Liver (tissue), 9 donors: ENCODE results near the gene KRT85. TPM values are rescaled to one million over a fixed set of nuclear protein-coding genes. Genes with fewer than 3 reads are reported as not detected.

Source experiments
- DNase-seq: peaks from one replicate; pipeline ENCODE4 v3.0.0-alpha.2; 2017; ENCODE audit warnings: low spot score
- H3K27ac ChIP-seq, 2 donors: one replicate each; pipeline ENCODE4 v1.7.0; 2013; ENCODE audit warnings: inconsistent platforms in 2 of 2, low read length in 2 of 2, control low read depth in 1 of 2, low read depth in 1 of 2, mild to moderate bottlenecking in 1 of 2
- H3K27me3 ChIP-seq, 4 donors: one replicate each; pipeline versions ENCODE4 v1.6.1 to v1.7.0; 2013; ENCODE audit warnings: low read length in 3 of 4, inconsistent platforms in 1 of 4, mild to moderate bottlenecking in 1 of 4, moderate library complexity in 1 of 4; ENCODE audit not compliant: control insufficient read depth in 4 of 4, insufficient read depth in 4 of 4
- H3K36me3 ChIP-seq, 4 donors: one replicate each; pipeline versions ENCODE4 v1.6.1 to v1.7.0; 2013; ENCODE audit warnings: low read length in 3 of 4, mild to moderate bottlenecking in 3 of 4, low read depth in 1 of 4, moderate library complexity in 1 of 4; ENCODE audit not compliant: control insufficient read depth in 4 of 4, insufficient read depth in 3 of 4
- H3K4me1 ChIP-seq, 4 donors: one replicate each; pipeline versions ENCODE4 v1.6.1 to v1.7.0; 2013; ENCODE audit warnings: low read length in 3 of 4, mild to moderate bottlenecking in 3 of 4, moderate library complexity in 1 of 4; ENCODE audit not compliant: control insufficient read depth in 4 of 4, insufficient read depth in 4 of 4
- H3K4me3 ChIP-seq, 3 donors: one replicate each; pipeline versions ENCODE4 v1.6.1 to v1.7.0; 2013; ENCODE audit warnings: low read length in 3 of 3, control low read depth in 1 of 3, low read depth in 1 of 3, mild to moderate bottlenecking in 1 of 3
- H3K9ac ChIP-seq, 2 donors: one replicate each; pipeline ENCODE4 v1.7.0; 2013; ENCODE audit warnings: low read length in 2 of 2, mild to moderate bottlenecking in 2 of 2, moderate library complexity in 2 of 2, control low read depth in 1 of 2, low read depth in 1 of 2
- H3K9me3 ChIP-seq, 4 donors: one replicate each; pipeline versions ENCODE4 v1.6.1 to v1.7.0; 2013; ENCODE audit warnings: low read length in 3 of 4; ENCODE audit not compliant: control insufficient read depth in 4 of 4
- ATF3 ChIP-seq: IDR thresholded peaks from 2 replicates; pipeline ENCODE4 v1.6.1; 2016; ENCODE audit warnings: antibody characterized with exemption
- CTCF ChIP-seq: fragments of 150-350 bp; IDR thresholded peaks from 2 replicates; pipeline ENCODE4 v1.5.1; 2017; ENCODE audit warnings: improper control_type of control experiment, low read depth, low read length; ENCODE audit not compliant: missing input control
- EGR1 ChIP-seq, 2 donors: IDR thresholded peaks; 2 replicates each; pipeline ENCODE4 v1.6.1; 2016 to 2018; ENCODE audit warnings: antibody characterized with exemption in 2 of 2, low read depth in 2 of 2
- FOXA1 ChIP-seq: IDR thresholded peaks from 2 replicates; pipeline ENCODE4 v1.6.1; 2016; ENCODE audit warnings: antibody characterized with exemption
- GABPA ChIP-seq, 2 donors: IDR thresholded peaks in 1 of 2; conservative IDR thresholded peaks in 1 of 2; 2 replicates each; pipeline ENCODE4 v1.6.1; 2016; ENCODE audit warnings: antibody characterized with exemption in 2 of 2, mild to moderate bottlenecking in 1 of 2, moderate library complexity in 1 of 2
- HNF4A ChIP-seq, 2 donors: conservative IDR thresholded peaks; 2 replicates each; pipeline ENCODE4 v1.6.1; 2016; ENCODE audit warnings: antibody characterized with exemption in 2 of 2, mild to moderate bottlenecking in 2 of 2
- HNF4G ChIP-seq: IDR thresholded peaks from 2 replicates; pipeline ENCODE4 v1.6.1; 2016; ENCODE audit warnings: antibody characterized with exemption
- JUND ChIP-seq, 2 donors: IDR thresholded peaks; 2 replicates each; pipeline ENCODE4 v1.6.1; 2016; ENCODE audit warnings: antibody characterized with exemption in 2 of 2
- MAX ChIP-seq: IDR thresholded peaks from 2 replicates; pipeline ENCODE4 v1.6.1; 2016; ENCODE audit warnings: antibody characterized with exemption
- NR2F2 ChIP-seq: IDR thresholded peaks from 2 replicates; pipeline ENCODE4 v1.6.1; 2016; ENCODE audit warnings: antibody characterized with exemption
- RAD21 ChIP-seq, 2 donors: IDR thresholded peaks; 2 replicates each; pipeline ENCODE4 v1.6.1; 2016; ENCODE audit warnings: antibody characterized with exemption in 2 of 2, mild to moderate bottlenecking in 2 of 2
- REST ChIP-seq: IDR thresholded peaks from 2 replicates; pipeline ENCODE4 v1.6.1; 2016; ENCODE audit warnings: antibody characterized with exemption, mild to moderate bottlenecking
- RXRA ChIP-seq, 2 donors: IDR thresholded peaks; 2 replicates each; pipeline ENCODE4 v1.6.1; 2017 to 2018; ENCODE audit warnings: antibody characterized with exemption in 2 of 2, mild to moderate bottlenecking in 1 of 2
- SP1 ChIP-seq: IDR thresholded peaks from 2 replicates; pipeline ENCODE4 v1.6.1; 2018; ENCODE audit warnings: antibody characterized with exemption, mild to moderate bottlenecking
- TAF1 ChIP-seq: conservative IDR thresholded peaks from 2 replicates; pipeline ENCODE4 v1.6.1; 2016; ENCODE audit warnings: antibody characterized with exemption, mild to moderate bottlenecking
- YY1 ChIP-seq: IDR thresholded peaks from 2 replicates; pipeline ENCODE4 v1.6.1; 2016; ENCODE audit warnings: antibody characterized with exemption, mild to moderate bottlenecking
- ZBTB33 ChIP-seq: IDR thresholded peaks from 2 replicates; pipeline ENCODE4 v1.6.1; 2016; ENCODE audit warnings: antibody characterized with exemption
- WGBS: extraction: QIAGEN DNeasy Blood & Tissue Kit; methylation state at CpG from one replicate; pipeline ENCODE4 v1.1.7; 2013; 5-methylcytosine and 5-hydroxymethylcytosine counted together
- polyA plus RNA-seq, 2 donors: library from polyadenylated mRNA; stranded (reverse) in 1 of 2; unstranded in 1 of 2; fragments of 200-250 nt in 1 of 2; fragments of >200 nt in 1 of 2; fragmentation: Nextera tagmentation in 1 of 2; extraction: Ambion mirVana in 1 of 2; gene quantifications; one replicate each; pipeline versions ENCODE4 v1.2.1 to v1.2.3, GENCODE V29; 2013 to 2015
- total RNA-seq, 2 donors: library from RNA; depleted of rRNA; stranded (reverse); fragments of >200 nt; gene quantifications; one replicate each; pipeline ENCODE4 v1.2.3, GENCODE V29; 2014
- donor health status: healthy.
- donor health status: healthy.
- donor health status: healthy.
- donor health status: healthy.
- donor health status: healthy.

Gene KRT85
- total and polyA plus RNA-seq, 4 donors: not detected

GRCh38 chr12:52313926-52314325 is 53.4 kb downstream of the KRT85 start:
- H3K27me3 ChIP-seq: peaks cover 0 to 6% (median 0%) of the 10 kb centered on the region in 4 donors
- no peak overlapping the region for H3K27ac ChIP-seq
- H3K4me3 ChIP-seq: no peak overlapping the region
- no peak overlapping the region for H3K9ac ChIP-seq
- TF ChIP-seq YY1 (no peak), GABPA (IDR thresholded peaks at IDR 0.05 in 1 of 2, conservative IDR thresholded peaks at IDR 0.05 in 1 of 2) (no peak), JUND (IDR thresholded peaks at IDR 0.05) (no peak), RAD21 (IDR thresholded peaks at IDR 0.05) (no peak), HNF4A (conservative IDR thresholded peaks at IDR 0.05) (no peak), HNF4G (no peak), NR2F2 (no peak), TAF1 (no peak), RXRA (IDR thresholded peaks at IDR 0.05) (no peak), CTCF (no peak)
- 78% methylated on average over 9 of the region's 9 CpGs for WGBS
- no peak for DNase-seq
- no peaks in the 10 kb centered on the region for H3K36me3 ChIP-seq
- H3K4me1 ChIP-seq: peaks cover 0 to under 1% (median 0%) of the 10 kb centered on the region in 4 donors
- H3K9me3 ChIP-seq: no peaks in the 10 kb centered on the region

GRCh38 chr12:52313461-52313860 is 53.8 kb downstream of the KRT85 start:
- 68% methylated on average over 3 of the region's 3 CpGs for WGBS
- Histone ChIP-seq H3K9me3 (no peaks in the 10 kb centered on the region), H3K36me3 (no peaks in the 10 kb centered on the region), H3K27ac (no peak overlapping the region), H3K4me3 (no peak overlapping the region), H3K9ac (no peak overlapping the region), H3K4me1 (peaks cover 0 to 5% (median 0%) of the 10 kb centered on the region in 4 donors), H3K27me3 (peaks cover 0 to 6% (median 0%) of the 10 kb centered on the region in 4 donors)
- DNase-seq: no peak
- TF ChIP-seq NR2F2: no peak
- TF ChIP-seq FOXA1: no peak
- no peak for TF ChIP-seq RXRA (IDR thresholded peaks at IDR 0.05)
- no peak for TF ChIP-seq HNF4A (conservative IDR thresholded peaks at IDR 0.05)
- TF ChIP-seq HNF4G: no peak
- no peak for TF ChIP-seq ZBTB33
- TF ChIP-seq JUND (IDR thresholded peaks at IDR 0.05): no peak
- TF ChIP-seq REST: no peak
- no peak for TF ChIP-seq TAF1
- TF ChIP-seq MAX: no peak
- TF ChIP-seq EGR1 (IDR thresholded peaks at IDR 0.05; ENCODE audit: low read depth in 2 of 2): no peak
- TF ChIP-seq RAD21 (IDR thresholded peaks at IDR 0.05): no peak
- TF ChIP-seq SP1: no peak
- no peak for TF ChIP-seq GABPA (IDR thresholded peaks at IDR 0.05 in 1 of 2, conservative IDR thresholded peaks at IDR 0.05 in 1 of 2)
- no peak for TF ChIP-seq ATF3
- TF ChIP-seq YY1: no peak
- TF ChIP-seq CTCF: no peak
